Measurements from ENCODE around the gene WDR46. TPM values are rescaled to one million over a fixed set of nuclear protein-coding genes. Genes with fewer than 3 reads are reported as not detected.

Gene WDR46
- polyA plus RNA-seq, 3 donors, result 33.3 to 41.0 (median 37.3) TPM

DNA sequence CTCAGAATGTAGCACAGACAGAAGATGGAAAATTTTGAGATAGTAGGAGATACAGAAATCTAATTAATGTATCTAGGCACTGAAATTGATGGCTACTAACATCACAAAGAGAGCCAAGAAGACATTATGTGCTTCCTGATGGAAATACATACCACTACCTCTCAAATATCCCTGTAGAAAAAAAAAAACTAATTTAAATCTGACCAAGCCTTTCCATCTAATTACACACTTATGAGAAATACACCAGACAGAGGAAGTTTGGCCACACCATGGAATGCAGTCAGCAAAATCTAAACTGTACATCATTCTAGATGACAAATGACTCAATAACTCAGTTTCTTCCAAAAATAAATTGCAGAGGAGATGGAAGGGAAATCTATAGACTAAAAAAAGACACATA is 36.3 kb downstream of the WDR46 start:
- H3K4me3 ChIP-seq (replicated peaks in 1 of 3; ENCODE audit: low read depth in 2 of 3, low read length in 3 of 3), result no peak overlapping the region
- Mint-ChIP-seq H3K4me3 (no peak overlapping the region), H3K36me3 (peaks cover 23 to 36% of the 10 kb centered on the region in 2 donors), H3K4me1 (peaks cover 31% of the 10 kb centered on the region), H3K9me3 (no peaks in the 10 kb centered on the region), H3K27ac (no peak overlapping the region), H3K27me3 (ENCODE audit: low read depth in 3 of 3) (peaks cover under 1 to 3% (median 2%) of the 10 kb centered on the region in 3 donors)
- H3K27me3 ChIP-seq (ENCODE audit: control insufficient read depth in 2 of 2, insufficient read depth in 2 of 2, low read length in 2 of 2), result no peaks in the 10 kb centered on the region
- no peaks in the 10 kb centered on the region for H4K20me1 ChIP-seq (ENCODE audit: insufficient read depth, low read length)
- H3K27ac ChIP-seq (ENCODE audit: low read depth in 1 of 2, low read length in 2 of 2), result no peak overlapping the region
- TF ChIP-seq, protein P1, sequence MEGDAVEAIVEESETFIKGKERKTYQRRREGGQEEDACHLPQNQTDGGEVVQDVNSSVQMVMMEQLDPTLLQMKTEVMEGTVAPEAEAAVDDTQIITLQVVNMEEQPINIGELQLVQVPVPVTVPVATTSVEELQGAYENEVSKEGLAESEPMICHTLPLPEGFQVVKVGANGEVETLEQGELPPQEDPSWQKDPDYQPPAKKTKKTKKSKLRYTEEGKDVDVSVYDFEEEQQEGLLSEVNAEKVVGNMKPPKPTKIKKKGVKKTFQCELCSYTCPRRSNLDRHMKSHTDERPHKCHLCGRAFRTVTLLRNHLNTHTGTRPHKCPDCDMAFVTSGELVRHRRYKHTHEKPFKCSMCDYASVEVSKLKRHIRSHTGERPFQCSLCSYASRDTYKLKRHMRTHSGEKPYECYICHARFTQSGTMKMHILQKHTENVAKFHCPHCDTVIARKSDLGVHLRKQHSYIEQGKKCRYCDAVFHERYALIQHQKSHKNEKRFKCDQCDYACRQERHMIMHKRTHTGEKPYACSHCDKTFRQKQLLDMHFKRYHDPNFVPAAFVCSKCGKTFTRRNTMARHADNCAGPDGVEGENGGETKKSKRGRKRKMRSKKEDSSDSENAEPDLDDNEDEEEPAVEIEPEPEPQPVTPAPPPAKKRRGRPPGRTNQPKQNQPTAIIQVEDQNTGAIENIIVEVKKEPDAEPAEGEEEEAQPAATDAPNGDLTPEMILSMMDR (IDR thresholded peaks at IDR 0.05), result no peak
- no peak overlapping the region for H2AFZ ChIP-seq (ENCODE audit: insufficient read depth, low read depth, low read length, poor library complexity, severe bottlenecking)
- H3K4me1 ChIP-seq (ENCODE audit: control insufficient read depth in 1 of 2, insufficient read depth in 2 of 2, low read length in 2 of 2), result peaks cover 23 to 28% of the 10 kb centered on the region in 2 donors
- intact Hi-C loops (cut with micrococcal nuclease), result no loop called here
- H3K36me3 ChIP-seq (replicated peaks in 1 of 2; ENCODE audit: control insufficient read depth in 1 of 2, insufficient read depth in 2 of 2, low read length in 2 of 2), result peaks cover 19 to 29% of the 10 kb centered on the region in 2 donors
- no peak overlapping the region for H3K4me2 ChIP-seq (replicated peaks; ENCODE audit: extremely low read depth, low read length, poor library complexity, severe bottlenecking)
- peaks cover 4% of the 10 kb centered on the region for H3K79me2 ChIP-seq (ENCODE audit: insufficient read depth, low read length)
- H3K9me3 ChIP-seq (replicated peaks in 1 of 2; ENCODE audit: control insufficient read depth in 1 of 2, insufficient read depth in 1 of 2, low read length in 2 of 2), result no peaks in the 10 kb centered on the region
- no peak overlapping the region for H3K9ac ChIP-seq (ENCODE audit: insufficient read depth, low read length, poor library complexity, severe bottlenecking)
- no peak for DNase-seq

DNA sequence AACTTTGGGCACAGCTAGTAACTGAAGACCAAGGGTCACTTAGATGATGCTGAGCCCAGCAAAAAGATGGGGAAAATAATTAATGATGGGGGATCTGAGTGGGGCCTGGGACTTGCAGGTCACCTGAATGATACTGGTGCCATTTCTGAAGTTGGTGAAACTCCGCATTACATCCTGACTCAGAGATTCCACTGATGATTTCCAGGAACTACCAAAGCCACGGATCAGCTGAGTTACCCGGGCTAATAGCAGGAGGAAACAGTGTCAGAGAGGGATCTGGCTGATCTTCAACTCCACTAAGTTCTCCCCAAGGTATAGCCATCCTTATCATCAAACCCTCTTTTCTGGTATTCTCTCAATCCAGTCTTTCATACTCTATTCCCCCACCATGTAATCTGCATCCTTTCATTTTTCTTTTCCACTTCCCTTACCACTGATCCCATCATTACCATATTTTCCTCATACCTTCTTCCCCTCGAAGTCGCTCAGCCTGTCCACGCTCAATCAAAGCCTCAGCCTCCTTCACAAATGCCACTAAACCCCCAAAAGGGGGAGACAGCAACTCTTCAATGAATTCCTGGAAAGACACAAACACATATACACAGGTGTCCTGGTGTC is 37.5 kb downstream of the WDR46 start:
- Histone ChIP-seq H3K79me2 (ENCODE audit: insufficient read depth, low read length) (peaks cover 4% of the 10 kb centered on the region), H3K4me1 (ENCODE audit: control insufficient read depth in 1 of 2, insufficient read depth in 2 of 2, low read length in 2 of 2) (peaks cover 24 to 29% of the 10 kb centered on the region in 2 donors), H3K9me3 (replicated peaks in 1 of 2; ENCODE audit: control insufficient read depth in 1 of 2, insufficient read depth in 1 of 2, low read length in 2 of 2) (no peaks in the 10 kb centered on the region), H3K27me3 (ENCODE audit: control insufficient read depth in 2 of 2, insufficient read depth in 2 of 2, low read length in 2 of 2) (no peaks in the 10 kb centered on the region), H3K27ac (ENCODE audit: low read depth in 1 of 2, low read length in 2 of 2) (no peak overlapping the region), H3K36me3 (replicated peaks in 1 of 2; ENCODE audit: control insufficient read depth in 1 of 2, insufficient read depth in 2 of 2, low read length in 2 of 2) (peaks cover 13 to 21% of the 10 kb centered on the region in 2 donors), H2AFZ (ENCODE audit: insufficient read depth, low read depth, low read length, poor library complexity, severe bottlenecking) (no peak overlapping the region), H3K4me3 (replicated peaks in 1 of 3; ENCODE audit: low read depth in 2 of 3, low read length in 3 of 3) (no peak overlapping the region), H4K20me1 (ENCODE audit: insufficient read depth, low read length) (no peaks in the 10 kb centered on the region), H3K9ac (ENCODE audit: insufficient read depth, low read length, poor library complexity, severe bottlenecking) (no peak overlapping the region), H3K4me2 (replicated peaks; ENCODE audit: extremely low read depth, low read length, poor library complexity, severe bottlenecking) (no peak overlapping the region)
- DNase-seq, result no peak
- Mint-ChIP-seq H3K4me1 (peaks cover 32% of the 10 kb centered on the region), H3K36me3 (peaks cover 21 to 28% of the 10 kb centered on the region in 2 donors), H3K9me3 (no peaks in the 10 kb centered on the region), H3K4me3 (peak overlapping the region in 1 of 2 donors; percentile 46), H3K27me3 (ENCODE audit: low read depth in 3 of 3) (peaks cover 4 to 8% (median 6%) of the 10 kb centered on the region in 3 donors), H3K27ac (peak overlapping the region in 2 of 7 donors; percentile 45 to 47)
- 87% methylated on average over 6 of the region's 6 CpGs for WGBS (ENCODE audit: insufficient coverage)
- intact Hi-C loops (cut with micrococcal nuclease), result no loop called here
- TF ChIP-seq, protein P1 (IDR thresholded peaks at IDR 0.05), result no peak
